A549 (cell line): Measurements from ENCODE around the gene TRA2B. TPM values are rescaled to one million over a fixed set of nuclear protein-coding genes. Genes with fewer than 3 reads are reported as not detected.
A peak's percentile ranks its signal among the peaks of the same experiment; 100 is the strongest.

Source experiments
- ATOH8 ChIP-seq: fragments of 250-450 bp; sonication (Bioruptor Pico); IDR thresholded peaks from 2 replicates; pipeline ENCODE4 v1.5.0; 2020; ENCODE audit warnings: low read depth, mild to moderate bottlenecking, moderate library complexity
- BCL3 ChIP-seq: fragments of >200 bp; sonication (Bioruptor Twin); formaldehyde crosslinking; IDR thresholded peaks from 3 replicates; pipeline ENCODE4 v1.6.1; 2016
- CBX2 ChIP-seq: fragments of 200-600 bp; sonication (generic); IDR thresholded peaks from 2 replicates; pipeline ENCODE4 v1.6.1; 2016; ENCODE audit warnings: low read depth, mild to moderate bottlenecking, borderline replicate concordance
- CEBPB ChIP-seq, 2 experiments: fragments of >200 bp in 1 of 2; sonication (Bioruptor Twin) in 1 of 2; formaldehyde crosslinking in 1 of 2; IDR thresholded peaks; 2 replicates each; pipeline ENCODE4 v1.6.1; 2012 to 2016
- CHD4 ChIP-seq: fragments of 200-600 bp; sonication (generic); IDR thresholded peaks from 2 replicates; pipeline ENCODE4 v1.6.1; 2016; ENCODE audit warnings: antibody characterized with exemption, mild to moderate bottlenecking, borderline replicate concordance
- EHF ChIP-seq: fragments of 250-450 bp; sonication (Bioruptor Pico); IDR thresholded peaks from 2 replicates; pipeline ENCODE4 v1.5.0; 2020; ENCODE audit warnings: mild to moderate bottlenecking
- ELK1 ChIP-seq: fragments of 150-350 bp; IDR thresholded peaks from 2 replicates; pipeline ENCODE4 v1.6.1; 2014; ENCODE audit warnings: low read depth, mild to moderate bottlenecking, low read length
- EP300 ChIP-seq, 2 experiments: fragments of >200 bp; sonication (Bioruptor Twin); formaldehyde crosslinking; IDR thresholded peaks; 2 replicates in 1 of 2; 3 replicates in 1 of 2; pipeline ENCODE4 v1.6.1; 2016 to 2017
- ESRRA ChIP-seq: fragments of 150-350 bp; IDR thresholded peaks from 2 replicates; pipeline ENCODE4 v1.6.1; 2014; ENCODE audit warnings: mild to moderate bottlenecking, low read length, borderline replicate concordance
- FOSB ChIP-seq: fragments of 250-450 bp; sonication (Bioruptor Pico); IDR thresholded peaks from 2 replicates; pipeline ENCODE4 v1.5.0; 2020; ENCODE audit warnings: mild to moderate bottlenecking, moderate library complexity
- FOSL2 ChIP-seq, 2 experiments: fragments of 450-650 bp in 1 of 2; fragments of >200 bp in 1 of 2; sonication (Bioruptor Twin) in 1 of 2; formaldehyde crosslinking; IDR thresholded peaks; 2 replicates each; pipeline versions ENCODE4 v1.5.0 to v1.6.1; 2016 to 2020; ENCODE audit warnings: mild to moderate bottlenecking in 1 of 2, moderate library complexity in 1 of 2
- HDAC2 ChIP-seq: fragments of 200-600 bp; sonication (generic); IDR thresholded peaks from 2 replicates; pipeline ENCODE4 v1.6.1; 2016
- HOXA7 ChIP-seq: fragments of 250-450 bp; sonication (Bioruptor Pico); IDR thresholded peaks from 2 replicates; pipeline ENCODE4 v1.5.0; 2020; ENCODE audit warnings: mild to moderate bottlenecking, moderate library complexity
- HOXB13 ChIP-seq: fragments of 250-450 bp; sonication (Bioruptor Pico); IDR thresholded peaks from 2 replicates; pipeline ENCODE4 v1.5.0; 2020; ENCODE audit warnings: low read depth, mild to moderate bottlenecking, moderate library complexity
- JUN ChIP-seq, 2 experiments: fragments of >200 bp; sonication (Bioruptor Twin); formaldehyde crosslinking; IDR thresholded peaks; 2 replicates in 1 of 2; 3 replicates in 1 of 2; pipeline ENCODE4 v1.6.1; 2016 to 2017
- MAFK ChIP-seq: fragments of 450-650 bp; IDR thresholded peaks from 2 replicates; pipeline ENCODE4 v1.6.1; 2014; ENCODE audit not compliant: partially characterized antibody
- MAX ChIP-seq: IDR thresholded peaks from 2 replicates; pipeline ENCODE4 v1.6.1; 2012
- MAZ ChIP-seq: fragments of 150-350 bp; IDR thresholded peaks from 2 replicates; pipeline ENCODE4 v1.6.1; 2014; ENCODE audit warnings: antibody characterized with exemption, low read depth, low read length, borderline replicate concordance
- NPAS2 ChIP-seq: fragments of 250-450 bp; sonication (Bioruptor Pico); IDR thresholded peaks from 2 replicates; pipeline ENCODE4 v1.8.0; 2022; ENCODE audit warnings: mild to moderate bottlenecking, moderate library complexity, borderline replicate concordance
- PBX3 ChIP-seq: IDR thresholded peaks from 2 replicates; pipeline ENCODE4 v1.6.1; 2012
- POLR2AphosphoS2 ChIP-seq: conservative IDR thresholded peaks from 2 replicates; pipeline ENCODE4 v1.6.1; 2012; ENCODE audit warnings: low read length, improper control_type of control experiment, inconsistent platforms
- RCOR1 ChIP-seq: fragments of 150-350 bp; IDR thresholded peaks from 2 replicates; pipeline ENCODE4 v1.6.1; 2014; ENCODE audit warnings: antibody characterized with exemption, low read length, low read depth
- RNF2 ChIP-seq: fragments of 200-600 bp; sonication (generic); IDR thresholded peaks from 2 replicates; pipeline ENCODE4 v1.6.1; 2016; ENCODE audit warnings: low read depth, mild to moderate bottlenecking, antibody characterized with exemption, moderate library complexity, borderline replicate concordance
- SREBF2 ChIP-seq: fragments of 450-650 bp; IDR thresholded peaks from 2 replicates; pipeline ENCODE4 v1.6.1; 2014; ENCODE audit warnings: mild to moderate bottlenecking, moderate library complexity
- TP53 ChIP-seq: fragments of 250-450 bp; sonication (Bioruptor Pico); IDR thresholded peaks from 2 replicates; pipeline ENCODE4 v1.5.0; 2021; ENCODE audit warnings: mild to moderate bottlenecking, moderate library complexity
- USF2 ChIP-seq: fragments of 450-650 bp; IDR thresholded peaks from 2 replicates; pipeline ENCODE4 v1.6.1; 2014; ENCODE audit warnings: antibody characterized with exemption
- ZFP36 ChIP-seq: fragments of 450-650 bp; IDR thresholded peaks from 2 replicates; pipeline ENCODE4 v1.6.1; 2014; ENCODE audit warnings: borderline replicate concordance; ENCODE audit not compliant: partially characterized antibody
- ZNF302 ChIP-seq: fragments of 250-450 bp; sonication (Bioruptor Pico); IDR thresholded peaks from 2 replicates; pipeline ENCODE4 v1.9.0; 2021; ENCODE audit warnings: inconsistent platforms, mild to moderate bottlenecking, moderate library complexity
- polyA plus RNA-seq, 4 experiments: library from polyadenylated mRNA; depleted of rRNA in 3 of 4; stranded (reverse); fragments of >200 nt; fragmentation: RNase III in 1 of 4; extraction: RNeasy Plus Mini Kit Qiagen cat#74134 plus additional on column Dnase treatment in 1 of 4; gene quantifications; 2 replicates in 3 of 4; 3 replicates in 1 of 4; pipeline ENCODE4 v1.2.3, GENCODE V29; 2011 to 2017

The TRA2B gene
- polyA plus RNA-seq, 2 of the 4 experiments (the other 2 are of a cell fraction) = 193 to 273 TPM

- TF ChIP-seq BCL3 (no peak), FOSB (CRISPR knock-in tag) (0 out of 2 replicates have a peak, but pooled peaks have one; percentile 48), ELK1 (no peak), HOXB13 (CRISPR knock-in tag) (no peak), ZFP36 (no peak), SREBF2 (no peak), CBX2 (no peak), CHD4 (no peak), EP300 (IDR thresholded peaks at IDR 0.05) (no peak), MAX (peak; percentile 83), PBX3 (no peak), RCOR1 (no peak), HDAC2 (no peak), POLR2AphosphoS2 (no peak), HOXA7 (CRISPR knock-in tag) (0 out of 2 replicates have a peak, but pooled peaks have one; percentile 44), USF2 (no peak), ATOH8 (CRISPR knock-in tag) (no peak), RNF2 (no peak), EHF (0 out of 2 replicates have a peak, but pooled peaks have one; percentile 4), FOSL2 (IDR thresholded peaks at IDR 0.05) (no peak), FOSL2 (CRISPR knock-in tag; IDR thresholded peaks at IDR 0.05) (no peak), MAFK (no peak), CEBPB (IDR thresholded peaks at IDR 0.05) (no peak), ESRRA (no peak), ZNF302 (CRISPR knock-in tag) (no peak), NPAS2 (CRISPR knock-in tag) (no peak), TP53 (no peak), MAZ (no peak), JUN (IDR thresholded peaks at IDR 0.05) (no peak; a peak in 1 of 5 replicates)
- TF ChIP-seq, all 56 proteins: peak for 7
Measured at GRCh38 chr3:185936814-185937688, 763 bp downstream of the TRA2B start (continued).
